Thymus (tissue), 14 donors: ENCODE measurements around the gene BMAL1. TPM values are rescaled to one million over a fixed set of nuclear protein-coding genes. Genes with fewer than 3 reads are reported as not detected.

Experiments
- DNase-seq, 9 donors: peaks; one replicate each; pipeline ENCODE4 v3.0.0-alpha.2; 2013; ENCODE audit warnings: low spot score in 9 of 9, low read depth in 6 of 9, missing footprints in 1 of 9
- H3K27ac ChIP-seq, 2 donors: one replicate each; pipeline ENCODE4 v1.5.1; 2013; ENCODE audit warnings: control low read depth in 1 of 2, low read depth in 1 of 2, low read length in 1 of 2, mild to moderate bottlenecking in 1 of 2, moderate library complexity in 1 of 2
- H3K27me3 ChIP-seq, 2 donors: one replicate each; pipeline ENCODE4 v1.5.1; 2013; ENCODE audit warnings: low read length in 1 of 2; ENCODE audit not compliant: control insufficient read depth in 2 of 2, insufficient read depth in 1 of 2
- H3K36me3 ChIP-seq, 2 donors: one replicate each; pipeline ENCODE4 v1.5.1; 2013; ENCODE audit warnings: low read length in 1 of 2, mild to moderate bottlenecking in 1 of 2, moderate library complexity in 1 of 2; ENCODE audit not compliant: control insufficient read depth in 2 of 2, insufficient read depth in 2 of 2
- H3K4me1 ChIP-seq, 2 donors: one replicate each; pipeline ENCODE4 v1.5.1; 2013; ENCODE audit warnings: low read length in 2 of 2; ENCODE audit not compliant: control insufficient read depth in 2 of 2, insufficient read depth in 2 of 2
- H3K4me3 ChIP-seq, 2 donors: one replicate each; pipeline ENCODE4 v1.5.1; 2013; ENCODE audit warnings: low read length in 2 of 2, control low read depth in 1 of 2, mild to moderate bottlenecking in 1 of 2
- H3K9me3 ChIP-seq, 2 donors: one replicate each; pipeline ENCODE4 v1.5.1; 2013; ENCODE audit warnings: low read length in 1 of 2, mild to moderate bottlenecking in 1 of 2; ENCODE audit not compliant: control insufficient read depth in 2 of 2, insufficient read depth in 1 of 2
- WGBS: extraction: QIAGEN DNeasy Blood & Tissue Kit; methylation state at CpG from one replicate; pipeline ENCODE4 v1.1.7; 2013; 5-methylcytosine and 5-hydroxymethylcytosine counted together
- long read RNA-seq, 10 donors: transcript quantifications; one replicate each; lab custom pipeline, GENCODE V29; 2026
- polyA plus RNA-seq: library from polyadenylated mRNA; stranded (reverse); fragments of 200-250 nt; gene quantifications from one replicate; pipeline ENCODE4 v1.2.3, GENCODE V29; 2013
- total RNA-seq: library from RNA; stranded (reverse); fragments of 120-200 nt; gene quantifications from one replicate; pipeline ENCODE4 v1.2.4, GENCODE V29; 2013
- donor health status: healthy.

The BMAL1 gene
- total RNA-seq (28.8 TPM), polyA plus RNA-seq (35.4 TPM)
- long read RNA-seq, donor 1 = 0 reads
- long read RNA-seq, donor 2 = 0 reads
- long read RNA-seq, donor 3, partial matches to known transcripts = 13 of 18 reads
- long read RNA-seq, donor 3, other reads (novel, unspliced or antisense) = 0 of 18 reads
- long read RNA-seq, donor 4, partial matches to known transcripts = 0 of 1 reads
- long read RNA-seq, donor 4, other reads (novel, unspliced or antisense) = 0 of 1 reads
- long read RNA-seq, donor 5, partial matches to known transcripts = 9 of 10 reads
- long read RNA-seq, donor 5, other reads (novel, unspliced or antisense) = 0 of 10 reads
- long read RNA-seq, donor 6, partial matches to known transcripts = 5 of 6 reads
- long read RNA-seq, donor 6, other reads (novel, unspliced or antisense) = 0 of 6 reads
- long read RNA-seq, donor 7, partial matches to known transcripts = 0 of 8 reads
- long read RNA-seq, donor 7, other reads (novel, unspliced or antisense) = 6 of 8 reads
- long read RNA-seq, donor 8 = 0 reads
- long read RNA-seq, donor 9, partial matches to known transcripts = 0 of 1 reads
- long read RNA-seq, donor 9, other reads (novel, unspliced or antisense) = 0 of 1 reads
- long read RNA-seq, donor 10 = 0 reads

DNA sequence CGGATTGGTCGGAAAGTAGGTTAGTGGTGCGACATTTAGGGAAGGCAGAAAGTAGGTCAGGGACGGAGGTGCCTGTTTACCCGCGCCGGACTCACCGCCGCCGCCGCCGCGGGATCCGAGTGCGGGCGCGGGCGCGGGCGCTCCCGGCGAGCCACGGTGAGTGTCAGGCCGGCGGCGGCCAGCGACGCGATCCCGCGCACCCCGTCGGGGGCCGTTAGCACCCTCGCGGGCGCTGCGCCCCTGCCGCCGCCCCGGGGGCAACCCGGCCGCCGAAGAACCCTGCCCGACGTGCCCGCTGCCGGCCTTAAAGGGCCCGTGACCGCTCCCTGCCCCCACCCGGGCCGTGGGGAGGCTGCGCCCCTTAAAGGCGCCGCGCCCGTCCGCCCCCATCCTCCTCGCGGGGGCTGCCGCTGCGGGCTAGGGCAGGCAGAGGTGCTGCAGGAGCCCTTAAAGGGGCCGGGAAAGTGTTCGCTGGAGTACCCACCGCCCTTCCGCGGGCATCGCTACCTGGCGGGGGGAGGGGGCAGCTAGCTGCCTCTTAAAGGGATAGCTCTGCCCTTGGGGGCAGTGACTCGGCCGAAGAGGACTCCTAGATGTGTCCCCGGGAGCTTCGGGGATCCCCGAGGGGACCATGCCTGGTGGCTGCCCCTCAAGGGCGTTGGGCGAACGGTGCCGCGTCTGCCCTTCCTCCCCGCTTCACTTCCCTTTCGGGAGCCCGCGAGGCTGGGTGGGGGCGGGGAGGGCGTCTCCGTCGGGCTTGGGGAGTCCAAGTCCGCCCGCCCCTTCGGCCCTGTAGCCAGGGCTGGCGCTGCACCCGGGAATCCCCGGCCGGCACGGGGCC, at the start of gene BMAL1:
TSS of gene BMAL1 (plus strand) at position 23 of the 841 bp plus-strand sequence. CDS start 76,519 bp downstream, outside the sequence.
- WGBS = under 1% methylated on average over 95 of the region's 95 CpGs
- Histone ChIP-seq H3K27me3 (peaks cover 20 to 65% of the 10 kb centered on the region in 2 donors), H3K4me3 (peak within 1 kb of the TSS; percentile 79 to 94), H3K9me3 (peaks cover 0 to 5% of the 10 kb centered on the region in 2 donors), H3K4me1 (peaks cover 17 to 33% of the 10 kb centered on the region in 2 donors), H3K36me3 (no peaks in the 10 kb centered on the region), H3K27ac (peak within 1 kb of the TSS; percentile 84 to 94)
- peak in 6 of 9 donors; percentile 24 to 74 (median 52) for DNase-seq

DNA sequence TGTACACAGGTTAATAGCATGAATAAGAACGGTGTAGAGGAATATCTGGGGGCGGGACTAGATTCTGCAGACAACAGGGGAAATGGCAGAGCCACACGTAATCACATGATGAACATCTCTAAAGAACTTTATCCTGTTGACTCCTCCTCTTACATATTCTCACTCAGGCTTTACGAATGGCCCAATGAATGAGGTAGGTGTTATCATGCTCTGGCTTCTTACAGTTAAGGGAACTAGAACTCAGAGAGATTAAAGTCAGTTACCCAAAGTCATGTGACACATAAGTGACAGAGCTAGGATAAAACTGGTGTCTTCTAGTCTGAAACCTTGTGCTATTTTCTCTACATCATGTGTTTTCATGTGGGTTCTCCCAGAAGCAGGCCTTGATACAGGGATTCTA, 49.0 kb upstream of the BMAL1 start:
- Histone ChIP-seq H3K27ac (no peak overlapping the region), H3K36me3 (no peaks in the 10 kb centered on the region), H3K4me1 (no peaks in the 10 kb centered on the region), H3K27me3 (peaks cover 0 to 2% of the 10 kb centered on the region in 2 donors), H3K9me3 (no peaks in the 10 kb centered on the region), H3K4me3 (no peak overlapping the region)
- no peak for DNase-seq
- WGBS = 94% methylated on average over 4 of the region's 4 CpGs

DNA sequence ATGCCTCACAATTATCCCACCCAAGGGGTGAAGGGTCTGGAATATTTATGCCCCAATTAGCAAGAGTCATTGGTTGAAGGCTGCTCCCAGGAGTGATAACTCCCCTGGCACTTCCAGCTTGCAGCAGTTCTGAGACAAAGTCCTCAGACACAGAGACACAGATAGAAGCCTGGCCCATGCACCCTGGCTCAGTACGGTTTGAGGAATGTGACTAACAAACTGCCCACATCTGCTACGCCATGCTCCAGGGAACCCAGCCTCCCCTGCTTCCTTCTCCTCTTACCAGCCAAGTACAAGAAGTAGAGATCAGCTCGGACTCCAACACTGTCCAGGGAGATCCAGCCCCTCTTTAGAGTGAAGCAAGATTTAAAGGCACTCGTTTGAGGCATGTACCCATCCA, 48.5 kb upstream of the BMAL1 start:
- DNase-seq = no peak
- no peak overlapping the region for H3K4me3 ChIP-seq
- no peak overlapping the region for H3K27ac ChIP-seq
- no peaks in the 10 kb centered on the region for H3K4me1 ChIP-seq
- H3K9me3 ChIP-seq = no peaks in the 10 kb centered on the region
- 91% methylated on average over 4 of the region's 4 CpGs for WGBS
- peaks cover 0 to 2% of the 10 kb centered on the region in 2 donors for H3K27me3 ChIP-seq
- H3K36me3 ChIP-seq = no peaks in the 10 kb centered on the region

DNA sequence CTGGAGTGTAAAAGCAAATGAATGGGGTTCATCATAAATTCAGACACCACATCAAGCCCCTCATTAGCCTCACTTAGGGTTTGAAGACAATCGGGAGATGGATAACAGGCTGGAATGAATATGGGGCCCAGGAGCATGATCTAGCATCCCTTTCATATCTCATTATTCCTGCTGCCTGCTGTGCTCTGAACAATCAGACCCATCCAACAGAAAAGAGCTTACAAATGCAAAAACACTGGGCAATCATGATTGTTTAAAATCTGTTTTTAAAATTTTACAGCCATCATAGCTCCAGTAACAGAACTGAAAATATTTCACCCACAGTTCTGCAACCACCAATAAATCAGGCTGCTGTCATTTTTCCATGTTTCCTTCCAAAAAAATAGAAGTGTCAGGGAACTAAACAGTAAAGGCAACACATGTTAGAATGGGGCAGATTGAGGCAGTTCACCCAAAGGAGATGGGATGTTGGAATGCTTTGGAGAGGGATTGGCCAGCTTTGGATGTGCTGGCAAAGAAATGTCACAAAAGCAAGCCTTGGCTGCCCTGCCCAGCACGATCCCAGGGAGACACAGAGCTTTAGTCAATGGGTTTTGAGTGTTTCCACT, 47.8 kb upstream of the BMAL1 start:
- Histone ChIP-seq H3K27me3 (peaks cover 0 to 2% of the 10 kb centered on the region in 2 donors), H3K4me1 (no peaks in the 10 kb centered on the region), H3K27ac (no peak overlapping the region), H3K36me3 (no peaks in the 10 kb centered on the region), H3K4me3 (no peak overlapping the region), H3K9me3 (no peaks in the 10 kb centered on the region)
- WGBS = 91% methylated on average over 2 of the region's 2 CpGs
- no peak for DNase-seq

DNA sequence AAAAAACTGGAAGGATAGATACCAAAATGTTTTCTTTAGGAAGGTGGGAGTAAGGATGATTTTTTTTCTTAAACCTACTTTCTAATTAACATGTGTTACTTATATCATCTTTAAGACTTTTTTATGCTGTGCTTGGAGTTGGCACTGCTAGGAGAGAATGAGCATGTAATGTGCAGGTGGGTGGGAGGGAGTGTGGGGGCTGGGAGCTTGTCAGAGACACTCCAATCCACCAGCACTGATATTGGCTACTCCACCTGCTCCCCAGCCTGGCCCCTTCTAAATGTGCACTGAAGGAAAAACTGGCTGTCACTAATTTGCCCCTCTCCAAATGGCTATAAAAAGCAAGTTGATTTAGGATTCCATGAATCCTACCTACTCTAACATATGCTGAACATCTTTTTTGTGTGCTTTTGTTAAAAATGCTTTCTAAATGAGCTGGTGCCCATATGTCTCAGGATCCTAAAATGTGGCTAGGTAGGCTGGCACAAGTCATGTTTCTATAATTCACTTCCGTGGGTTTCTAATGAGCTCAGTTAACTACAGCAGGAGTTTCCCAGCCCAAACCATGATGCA, 44.3 kb upstream of the BMAL1 start:
- no peak for DNase-seq
- no peaks in the 10 kb centered on the region for H3K36me3 ChIP-seq
- no peaks in the 10 kb centered on the region for H3K9me3 ChIP-seq
- H3K4me3 ChIP-seq = no peak overlapping the region
- no peak overlapping the region for H3K27ac ChIP-seq
- H3K27me3 ChIP-seq = peaks cover 0 to 5% of the 10 kb centered on the region in 2 donors
- WGBS = 93% methylated on average over 1 of the region's 1 CpG
- no peaks in the 10 kb centered on the region for H3K4me1 ChIP-seq

DNA sequence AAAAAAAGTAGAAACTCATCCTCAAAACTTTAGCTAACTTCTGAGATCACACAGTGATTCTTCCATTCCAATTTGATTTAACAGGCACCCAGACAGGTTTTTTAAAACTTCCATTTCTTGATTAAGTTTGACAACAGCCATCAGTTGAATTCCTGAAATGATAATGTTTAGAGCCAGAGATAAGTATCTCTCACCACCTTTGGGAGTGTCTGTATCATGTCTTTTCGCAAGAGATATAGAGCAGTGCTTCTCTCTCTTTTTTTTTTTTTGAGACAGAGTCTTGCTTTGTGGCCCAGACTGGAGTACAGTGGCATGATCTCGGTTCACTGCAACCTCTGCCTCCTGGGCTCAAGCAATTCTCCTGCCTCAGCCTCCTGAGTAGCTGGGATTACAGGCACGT, 41.7 kb upstream of the BMAL1 start:
- Histone ChIP-seq H3K36me3 (no peaks in the 10 kb centered on the region), H3K4me3 (no peak overlapping the region), H3K27ac (no peak overlapping the region), H3K4me1 (no peaks in the 10 kb centered on the region), H3K27me3 (peaks cover 0 to 5% of the 10 kb centered on the region in 2 donors), H3K9me3 (no peaks in the 10 kb centered on the region)
- DNase-seq = no peak
- WGBS = 94% methylated on average over 3 of the region's 3 CpGs

DNA sequence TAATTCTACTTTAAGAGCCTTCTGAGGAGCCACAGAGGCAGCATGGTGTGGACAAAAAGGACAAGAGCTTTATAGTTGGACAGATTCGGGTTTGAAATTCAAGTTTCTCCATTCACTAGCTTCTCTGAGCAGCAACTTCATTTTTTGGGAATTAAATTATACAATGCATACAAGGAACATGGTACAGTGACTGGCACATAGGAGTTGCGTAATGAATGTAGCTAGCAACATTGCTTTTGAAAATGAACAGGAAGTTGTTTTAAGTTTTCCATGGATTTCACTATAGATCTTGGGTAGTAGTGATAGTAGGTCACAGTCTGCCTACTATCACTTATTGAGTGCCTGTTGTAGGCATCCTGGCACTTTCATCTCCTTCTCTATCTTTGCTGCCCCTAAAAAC, 41.0 kb upstream of the BMAL1 start:
- peaks cover 0 to 5% of the 10 kb centered on the region in 2 donors for H3K27me3 ChIP-seq
- no peak for DNase-seq
- no peaks in the 10 kb centered on the region for H3K4me1 ChIP-seq
- H3K36me3 ChIP-seq = no peaks in the 10 kb centered on the region
- H3K9me3 ChIP-seq = no peaks in the 10 kb centered on the region
- H3K4me3 ChIP-seq = no peak overlapping the region
- H3K27ac ChIP-seq = no peak overlapping the region
- WGBS = 71% methylated on average over 2 of the region's 2 CpGs

DNA sequence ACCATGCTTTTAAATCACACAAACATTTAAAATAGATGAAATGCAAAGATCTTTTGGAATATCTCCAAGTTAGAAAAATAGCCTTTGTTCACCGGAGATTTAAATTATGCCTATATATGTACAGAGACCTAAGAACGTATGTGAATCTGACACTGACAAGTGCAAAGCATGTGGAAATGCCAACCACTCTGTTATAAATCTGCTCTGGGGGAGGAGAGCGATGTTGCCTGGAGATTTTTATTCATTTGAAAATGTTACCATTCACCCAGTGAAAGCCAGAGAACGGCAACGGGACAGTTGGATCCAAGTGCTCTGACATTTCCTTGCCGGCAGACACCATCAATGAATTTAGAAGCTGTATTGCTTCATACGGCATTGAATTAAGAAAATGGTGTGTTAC, 39.8 kb upstream of the BMAL1 start:
- H3K4me1 ChIP-seq = no peaks in the 10 kb centered on the region
- peaks cover 0 to 5% of the 10 kb centered on the region in 2 donors for H3K27me3 ChIP-seq
- no peak overlapping the region for H3K27ac ChIP-seq
- no peaks in the 10 kb centered on the region for H3K9me3 ChIP-seq
- no peak overlapping the region for H3K4me3 ChIP-seq
- 96% methylated on average over 7 of the region's 7 CpGs for WGBS
- no peak for DNase-seq
- no peaks in the 10 kb centered on the region for H3K36me3 ChIP-seq
